Stimulated activated CD8-positive, alpha-beta memory T cell treated with anti-CD3 and anti-CD28 coated beads, Interleukin-15, amount 100 ng/mL, for 1 hour (primary cell): Measurements from ENCODE around the gene TRIM72.
A peak's percentile ranks its signal among the peaks of the same experiment; 100 is the strongest.
"Not testable (repeated sequence)": the region's sequence is repeated elsewhere in the genome, so short reads cannot be mapped to it uniquely, and the experiment has no call there.

Source experiments
- DNase-seq: peaks from one replicate; pipeline ENCODE4 v3.0.0-alpha.2; 2020; ENCODE audit warnings: low read depth

Gene TRIM72

GRCh38 chr16:31258366-31258765 lies 44.4 kb downstream of the TRIM72 start:
- no peak for DNase-seq

DNA sequence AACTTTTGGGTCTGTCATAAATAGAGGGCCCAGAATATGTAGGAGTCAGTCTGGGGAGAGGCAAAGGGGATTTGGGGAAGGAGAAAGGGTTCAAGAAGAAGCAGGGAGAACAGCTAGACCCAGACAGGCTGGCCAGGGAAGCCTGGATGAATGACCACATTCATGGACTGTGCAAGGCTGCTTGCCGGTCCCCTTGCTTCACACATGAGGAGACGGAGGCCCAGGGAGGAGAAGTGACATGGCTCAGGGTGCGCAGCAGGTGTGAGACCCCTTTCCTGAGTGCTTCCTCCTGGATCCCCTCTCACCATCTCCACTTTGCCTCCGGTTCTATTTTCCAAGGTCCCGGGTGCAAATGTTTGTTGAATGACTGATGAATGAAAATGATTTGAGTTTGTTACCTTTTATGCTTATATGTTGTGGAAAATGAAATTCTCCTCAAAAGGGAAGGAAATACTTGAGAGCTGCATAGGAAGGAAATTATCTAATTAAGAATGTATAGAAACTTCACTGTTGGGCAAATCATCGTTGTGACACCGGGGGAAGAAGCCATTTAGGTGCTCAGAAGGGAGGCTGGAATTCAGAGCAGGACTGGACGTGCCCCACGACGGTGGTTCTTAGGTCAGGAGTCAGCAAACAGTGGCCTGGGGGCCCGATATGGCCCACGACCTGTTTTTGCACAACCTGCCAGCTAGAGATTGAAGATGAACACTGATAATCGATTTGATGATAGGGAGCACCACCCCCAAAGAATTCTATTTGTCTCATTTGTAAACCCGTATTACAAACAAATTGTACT lies 46.4 kb downstream of the TRIM72 start:
- no peak for DNase-seq

DNA sequence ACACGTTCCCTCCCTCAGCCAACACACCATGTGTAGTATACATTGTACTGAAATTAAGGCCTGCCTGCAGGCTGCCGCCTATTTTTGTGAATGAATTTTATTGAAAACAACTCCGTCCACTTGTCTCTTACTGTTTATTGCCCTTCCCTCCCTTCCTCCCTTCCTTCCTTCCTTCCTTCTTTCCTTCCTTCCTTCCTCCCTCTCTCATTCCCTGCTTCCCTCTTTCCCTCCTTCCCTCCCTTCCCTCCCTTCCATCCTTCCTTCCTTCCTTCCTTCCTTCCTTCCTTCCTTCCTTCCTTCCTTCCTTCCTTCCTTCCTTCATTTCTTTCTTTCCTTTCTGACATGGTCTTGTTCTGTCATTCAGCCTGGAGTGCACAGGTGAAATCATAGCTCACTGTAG lies 48.2 kb downstream of the TRIM72 start:
- DNase-seq, result no peak

- DNase-seq, result peak; percentile 31
These were observed 51.7 kb downstream of the TRIM72 start for GRCh38 chr16:31265329-31266245.

DNA sequence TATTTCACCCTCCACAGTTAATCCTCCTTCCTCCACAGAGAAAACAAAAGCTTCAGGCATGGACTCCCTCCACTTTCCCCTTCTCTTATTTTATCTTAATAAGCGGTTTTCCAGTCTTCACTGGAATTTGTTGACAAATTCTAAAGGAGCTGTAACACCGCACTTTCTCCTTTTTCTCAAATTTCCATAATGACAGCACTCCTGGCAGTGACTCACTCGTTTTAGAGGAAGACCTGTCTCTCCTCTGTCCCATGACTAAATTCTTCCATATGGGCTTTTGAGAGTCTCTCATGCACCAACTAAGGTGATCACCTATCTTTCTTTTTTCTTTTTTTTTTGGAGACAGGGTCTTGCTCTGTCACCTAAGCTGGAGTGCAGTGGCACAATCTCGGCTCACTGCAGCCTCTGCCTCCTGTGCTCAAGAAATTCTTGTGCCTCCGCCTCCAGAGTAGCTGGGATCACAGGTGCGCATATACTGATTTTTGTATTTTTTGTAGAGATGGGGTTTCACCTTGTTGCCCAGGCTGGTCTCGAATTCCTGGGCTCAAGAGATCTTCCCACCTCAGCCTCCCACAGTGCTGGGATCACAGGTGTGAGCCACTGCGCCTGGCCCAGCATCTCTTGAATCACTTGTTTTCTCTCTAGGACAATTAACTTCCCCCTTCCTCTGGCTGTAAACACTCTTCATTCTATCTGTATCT lies 53.6 kb downstream of the TRIM72 start:
- no peak for DNase-seq

DNA sequence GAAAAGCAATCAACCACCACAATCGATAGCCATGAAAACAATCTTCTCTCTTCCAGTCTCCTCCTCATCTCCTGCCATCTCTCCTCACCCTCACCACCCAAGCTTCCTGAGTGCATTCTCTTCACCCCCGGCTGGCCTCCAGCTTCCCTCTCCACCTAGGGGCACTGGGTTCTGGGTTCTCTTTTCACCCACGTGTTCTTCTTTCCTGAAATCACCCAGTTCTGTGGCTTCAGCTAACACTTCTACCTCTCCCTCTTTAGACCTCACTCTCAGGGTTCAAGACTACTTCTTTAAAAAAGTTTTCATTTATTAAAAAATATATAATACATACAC lies 54.1 kb downstream of the TRIM72 start:
- DNase-seq, result no peak

DNA sequence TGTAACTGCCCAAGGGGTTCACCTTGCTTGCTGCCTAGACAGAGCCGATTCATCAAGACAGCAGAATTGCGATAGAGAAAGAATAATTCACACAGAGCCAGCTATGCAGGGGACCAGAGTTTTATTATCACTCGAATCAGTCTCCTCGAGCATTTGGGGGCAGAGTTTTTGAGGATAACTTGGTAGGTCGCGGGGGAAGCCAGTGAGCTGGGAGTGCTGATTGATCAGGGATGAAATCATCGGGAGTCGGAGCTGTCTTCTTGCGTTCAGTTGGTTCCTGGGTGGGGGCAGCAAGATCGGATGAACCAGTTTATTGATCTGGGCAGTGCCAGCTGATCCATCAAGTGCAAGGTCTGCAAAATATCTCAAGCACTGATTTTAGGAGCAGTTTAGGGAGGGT lies 55.0 kb downstream of the TRIM72 start:
- DNase-seq, result no peak

DNA sequence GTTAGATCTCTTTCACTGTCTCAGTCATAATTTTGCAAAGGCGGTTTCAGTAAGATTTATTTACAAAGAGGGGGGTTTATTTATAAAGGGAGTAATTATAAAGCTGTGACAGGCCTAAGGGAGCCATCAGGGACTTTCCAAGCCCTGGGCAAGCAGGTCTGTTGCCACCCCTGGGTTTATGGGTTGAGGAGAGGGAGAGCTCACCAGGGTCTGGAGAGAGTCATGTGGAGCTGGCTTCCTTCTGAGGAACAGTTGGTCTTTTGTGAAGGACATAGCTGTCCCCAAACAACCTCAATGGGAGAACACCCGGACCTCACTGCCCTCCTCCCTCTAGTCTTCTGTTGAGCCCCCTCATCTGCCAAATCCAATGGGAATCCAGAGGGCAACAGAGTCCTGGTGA lies 55.6 kb downstream of the TRIM72 start:
- no peak for DNase-seq

DNA sequence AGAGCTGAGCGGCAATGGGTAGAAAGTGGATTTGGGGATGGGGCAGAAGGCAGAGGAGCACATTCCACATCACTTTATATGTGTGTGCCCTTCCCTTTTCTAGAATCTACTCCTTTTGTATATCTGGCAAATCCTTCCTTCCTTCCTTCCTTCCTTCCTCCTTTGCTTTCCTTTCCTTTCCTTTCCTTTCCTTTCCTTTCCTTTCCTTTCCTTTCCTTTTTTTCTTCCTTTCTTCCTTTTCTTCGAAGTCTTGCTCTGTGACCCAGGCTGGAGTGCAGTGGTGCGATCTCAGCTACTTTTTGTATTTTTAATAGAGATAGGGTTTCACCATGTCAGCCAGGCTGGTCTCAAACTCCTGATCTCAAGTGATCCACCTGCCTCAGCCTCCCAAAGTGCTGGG lies 56.1 kb downstream of the TRIM72 start:
- not testable (repeated sequence) for DNase-seq

- no peak for DNase-seq
These were observed 56.9 kb downstream of the TRIM72 start for GRCh38 chr16:31270795-31271194.

DNA sequence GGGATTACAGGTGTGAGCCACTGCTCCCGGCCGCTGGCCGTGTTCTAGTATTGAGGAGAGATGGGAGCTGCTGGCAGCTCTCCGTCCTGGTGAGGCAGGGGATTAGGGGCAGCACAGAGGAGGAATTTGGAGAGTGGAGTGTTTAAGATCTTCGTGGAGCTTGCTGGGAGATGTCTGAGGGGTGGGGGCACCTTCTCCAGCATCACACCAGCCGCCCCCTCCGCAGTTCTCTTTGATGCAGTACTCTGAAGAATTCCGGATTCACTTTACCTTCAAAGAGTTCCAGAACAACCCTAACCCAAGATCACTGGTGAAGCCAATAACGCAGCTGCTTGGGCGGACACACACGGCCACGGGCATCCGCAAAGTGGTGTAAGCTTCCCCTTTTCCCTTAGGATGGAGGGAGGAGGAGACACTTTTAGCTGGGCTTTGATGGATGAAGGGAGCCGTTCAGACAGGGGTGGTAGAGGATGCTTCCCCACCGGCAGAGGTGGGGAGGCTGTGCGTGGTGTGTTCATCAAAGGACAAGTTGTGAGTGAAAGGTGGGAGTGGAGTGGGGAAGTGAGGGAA lies 57.8 kb downstream of the TRIM72 start:
- no peak for DNase-seq

GRCh38 chr16:31273187-31273586 lies 59.3 kb downstream of the TRIM72 start:
- no peak for DNase-seq

DNA sequence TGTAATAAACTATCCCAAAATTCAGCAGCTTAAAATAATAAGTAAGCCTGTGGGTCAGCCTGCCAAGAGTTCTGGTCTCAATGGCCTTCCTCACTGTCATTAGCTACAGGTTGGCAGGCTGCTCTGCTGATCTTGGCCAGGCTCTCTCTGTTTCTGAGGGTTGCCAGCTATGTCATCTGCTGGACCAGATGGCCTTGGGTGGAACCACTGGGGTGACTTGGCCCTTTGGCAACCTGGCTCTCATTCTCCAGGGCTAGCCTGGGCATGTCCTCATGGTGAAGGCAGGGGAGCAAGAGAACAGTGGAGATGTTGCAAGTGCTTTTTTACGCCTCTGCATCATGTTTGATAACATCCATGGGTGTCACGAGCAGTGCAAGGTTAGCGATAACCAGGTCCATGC lies 59.8 kb downstream of the TRIM72 start:
- no peak for DNase-seq

DNA sequence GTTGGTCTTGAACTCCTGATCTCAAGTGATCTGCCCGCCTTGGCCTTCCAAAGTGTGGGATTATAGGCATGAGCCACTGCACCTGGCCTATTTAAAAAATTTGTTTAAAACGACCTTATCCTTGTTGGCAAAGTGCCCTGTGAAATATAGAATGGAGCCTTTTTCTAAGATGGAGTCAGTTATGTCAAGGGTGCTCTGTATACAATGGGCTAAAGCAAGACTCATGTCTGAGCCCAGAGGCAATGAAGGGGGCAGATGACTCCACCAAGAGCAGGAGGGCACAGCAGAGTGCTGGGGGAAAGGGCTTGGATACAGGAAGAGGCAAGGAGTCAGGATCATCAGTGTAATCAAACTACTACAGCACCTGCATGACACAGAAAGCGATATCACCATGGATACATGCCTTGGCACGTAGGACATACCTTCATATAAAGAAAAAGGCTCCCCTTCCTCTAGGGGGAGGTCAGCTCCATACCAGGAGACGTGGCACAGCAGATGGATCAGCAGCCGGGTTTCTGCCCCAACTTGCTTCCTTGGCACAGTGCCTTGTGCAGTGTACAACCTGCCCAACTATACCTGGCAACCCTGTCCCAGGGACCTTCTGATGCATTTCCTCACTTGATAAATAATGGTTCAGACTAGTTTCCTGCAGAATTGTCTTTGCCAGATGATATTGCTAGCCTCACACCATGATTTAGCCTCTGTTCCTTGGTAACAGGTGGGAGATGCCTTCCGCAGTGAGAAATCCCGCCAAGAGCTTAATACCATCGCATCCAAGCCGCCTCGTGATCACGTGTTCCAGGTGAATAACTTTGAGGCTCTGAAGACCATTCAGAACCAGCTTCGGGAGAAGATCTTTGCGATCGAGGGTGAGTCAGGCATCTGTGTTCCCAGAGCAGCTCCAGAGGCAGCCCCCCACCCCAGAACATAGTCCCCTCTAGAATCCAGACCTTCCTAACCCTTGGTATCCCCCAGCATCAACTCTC lies 61.2 kb downstream of the TRIM72 start:
- DNase-seq, result no peak

- DNase-seq, result no peak
These were observed 62.7 kb downstream of the TRIM72 start for GRCh38 chr16:31276600-31276999.

GRCh38 chr16:31277659-31278260 lies 63.8 kb downstream of the TRIM72 start:
- DNase-seq, result no peak

DNA sequence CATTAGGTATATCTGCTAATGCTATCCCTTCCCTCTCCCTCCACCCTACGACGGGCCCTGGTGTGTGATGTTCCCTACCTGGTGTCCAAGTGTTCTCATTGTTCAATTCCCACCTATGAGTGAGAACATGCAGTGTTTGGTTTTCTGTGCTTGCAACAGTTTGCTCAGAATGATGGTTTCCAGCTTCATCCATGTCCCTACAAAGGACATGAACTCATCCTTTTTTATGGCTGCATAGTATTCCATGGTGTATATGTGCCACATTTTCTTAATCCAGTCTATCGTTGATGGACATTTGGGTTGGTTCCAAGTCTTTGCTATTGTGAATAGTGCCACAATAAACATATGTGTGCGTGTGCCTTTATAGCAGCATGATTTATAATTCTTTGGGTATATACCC lies 64.9 kb downstream of the TRIM72 start:
- DNase-seq, result not testable (repeated sequence)
